HEK293T (cell line): ENCODE data around the gene IKZF3.

Source experiments
- ARNT ChIP-seq: fragments of 450-650 bp; IDR thresholded peaks from 2 replicates; pipeline ENCODE4 v1.6.1; 2017; ENCODE audit warnings: mild to moderate bottlenecking
- BHLHE40 ChIP-seq: fragments of 450-650 bp; IDR thresholded peaks from 2 replicates; pipeline ENCODE4 v1.6.1; 2016; ENCODE audit warnings: mild to moderate bottlenecking, moderate library complexity, borderline replicate concordance
- CTBP1 ChIP-seq: fragments of 450-650 bp; IDR thresholded peaks from 2 replicates; pipeline ENCODE4 v1.6.1; 2016; ENCODE audit warnings: borderline replicate concordance
- FOXA1 ChIP-seq: fragments of 450-650 bp; IDR thresholded peaks from 2 replicates; pipeline ENCODE4 v1.6.1; 2016; ENCODE audit warnings: mild to moderate bottlenecking
- FOXK2 ChIP-seq: fragments of 450-650 bp; IDR thresholded peaks from 2 replicates; pipeline ENCODE4 v1.6.1; 2016; ENCODE audit warnings: mild to moderate bottlenecking
- FOXM1 ChIP-seq: fragments of 450-650 bp; IDR thresholded peaks from 2 replicates; pipeline ENCODE4 v1.6.1; 2017; ENCODE audit warnings: mild to moderate bottlenecking, borderline replicate concordance
- HDGF ChIP-seq: fragments of 450-650 bp; IDR thresholded peaks from 2 replicates; pipeline ENCODE4 v1.6.1; 2017; ENCODE audit warnings: antibody characterized with exemption, borderline replicate concordance
- L3MBTL2 ChIP-seq: fragments of 450-650 bp; conservative IDR thresholded peaks from 2 replicates; pipeline ENCODE4 v1.6.1; 2016; ENCODE audit warnings: mild to moderate bottlenecking
- PKNOX1 ChIP-seq: fragments of 450-650 bp; IDR thresholded peaks from 2 replicates; pipeline ENCODE4 v1.6.1; 2016
- SP1 ChIP-seq: fragments of 450-650 bp; IDR thresholded peaks from 2 replicates; pipeline ENCODE4 v1.6.1; 2017
- SUZ12 ChIP-seq: fragments of 450-650 bp; IDR thresholded peaks from 2 replicates; pipeline ENCODE4 v1.6.1; 2016; ENCODE audit warnings: mild to moderate bottlenecking
- TARDBP ChIP-seq: fragments of 450-650 bp; IDR thresholded peaks from 2 replicates; pipeline ENCODE4 v1.6.1; 2016

GRCh38 chr17:39835038-39835786 lies 28.9 kb downstream of the IKZF3 start:
- TF ChIP-seq SP1 (no peak), SUZ12 (no peak), CTBP1 (no peak), HDGF (no peak), TARDBP (no peak), L3MBTL2 (no peak), FOXA1 (no peak), FOXM1 (no peak), PKNOX1 (no peak), ARNT (no peak), FOXK2 (no peak), BHLHE40 (no peak)
